Left ventricle myocardium superior (tissue), 1 donor: ENCODE measurements around the gene NPR1. TPM values are rescaled to one million over a fixed set of nuclear protein-coding genes. Genes with fewer than 3 reads are reported as not detected.
"Not testable (repeated sequence)": the region's sequence is repeated elsewhere in the genome, so short reads cannot be mapped to it uniquely, and the experiment has no call there.

Source experiments
- ATAC-seq: fragments of 200-7000 bp; cut with Tn5 transposase; one replicate; pipeline ENCODE4 v1.9.1; 2020; ENCODE audit warnings: mild to moderate bottlenecking, moderate library complexity
- DNase-seq: peaks from one replicate; pipeline ENCODE4 v3.0.0-alpha.2; 2020
- intact Hi-C: fragments of 100-400 bp; cut with micrococcal nuclease; formaldehyde crosslinking; loops from one replicate; pipeline ENCODE4 v1.11.0; 2022
- total RNA-seq: library from RNA; stranded (reverse); fragmentation: NEBNext Ultra II Directional; extraction: Animal tissue kit (Norgen Biotek cat#: 25700); gene quantifications from one replicate; pipeline ENCODE4 v1.2.1, GENCODE V29; 2021
- donor health status: DM: no; HTN: yes; CAD: no; lungs with severe emphysema.

NPR1 gene
- total RNA-seq, 1 donor from 2014 or later = 10.5 TPM

DNA sequence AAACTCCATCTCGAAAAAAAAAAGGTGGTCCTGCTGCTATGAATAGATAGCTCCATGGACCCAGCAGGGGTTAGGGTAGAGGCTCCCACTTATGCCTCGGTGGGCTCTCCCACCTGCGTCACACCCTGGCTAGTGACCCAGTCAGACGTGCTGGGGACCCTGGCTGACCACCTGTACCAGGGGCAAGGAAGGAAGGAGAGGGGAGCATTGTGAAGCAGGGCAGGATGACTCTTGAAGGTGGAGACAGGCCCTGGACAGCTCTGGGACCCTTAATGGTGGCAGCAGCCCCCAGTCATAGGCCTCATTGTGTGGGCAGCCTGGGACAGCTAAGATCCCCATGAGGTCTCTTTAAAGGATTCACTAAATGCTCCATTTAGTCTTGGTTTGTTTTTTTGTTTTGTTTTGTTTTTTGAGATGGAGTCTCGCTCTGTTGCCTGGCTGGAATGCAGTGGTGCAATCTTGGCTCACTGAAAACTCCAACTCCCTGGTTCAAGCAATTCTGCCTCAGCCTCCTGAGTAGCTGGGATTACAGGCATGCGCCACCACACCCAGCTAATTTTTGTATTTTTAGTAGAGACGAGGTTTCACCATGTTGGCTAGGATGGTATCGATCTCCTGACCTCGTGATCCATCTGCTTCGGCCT is 30.4 kb upstream of the NPR1 start:
- ATAC-seq (peak; percentile 8), DNase-seq (no peak)
- intact Hi-C loops = no loop called here

DNA sequence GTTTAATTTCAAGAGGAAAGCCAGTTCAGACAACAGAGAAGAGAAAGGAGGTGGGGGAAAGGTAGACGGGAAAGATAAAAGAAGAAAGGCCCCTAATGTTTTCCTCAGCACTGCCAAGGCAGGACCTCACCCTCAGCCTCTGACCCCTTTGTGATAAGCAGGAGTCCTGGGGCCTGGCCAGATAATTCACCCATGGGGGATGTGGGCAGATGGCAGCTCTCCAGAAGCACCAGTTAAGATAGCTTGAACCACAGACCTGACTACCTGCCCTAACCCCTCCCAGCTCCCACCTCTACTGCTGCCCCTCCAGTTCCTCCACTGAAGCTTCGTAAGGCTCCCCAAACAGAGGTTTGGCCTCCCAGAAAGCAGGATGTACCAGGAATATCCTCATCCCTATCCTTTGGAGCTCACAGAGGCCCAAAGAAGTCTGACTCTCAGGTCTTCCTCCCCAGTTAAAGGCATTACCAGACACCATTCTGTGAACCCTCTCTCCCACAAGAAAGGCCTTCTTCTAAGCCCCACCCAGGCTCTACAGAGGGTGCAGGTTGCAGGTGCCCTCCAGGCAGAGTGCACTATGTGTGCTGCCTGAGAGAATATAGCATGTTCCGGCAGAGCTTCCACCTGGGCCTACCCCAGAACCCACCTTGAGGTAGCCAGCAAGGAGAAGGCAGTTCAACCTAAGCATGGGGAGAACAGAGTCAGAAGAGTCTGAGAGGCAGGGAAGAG is 29.2 kb upstream of the NPR1 start:
- no peak for DNase-seq
- intact Hi-C loops = no loop called here
- peak; percentile 3 for ATAC-seq

DNA sequence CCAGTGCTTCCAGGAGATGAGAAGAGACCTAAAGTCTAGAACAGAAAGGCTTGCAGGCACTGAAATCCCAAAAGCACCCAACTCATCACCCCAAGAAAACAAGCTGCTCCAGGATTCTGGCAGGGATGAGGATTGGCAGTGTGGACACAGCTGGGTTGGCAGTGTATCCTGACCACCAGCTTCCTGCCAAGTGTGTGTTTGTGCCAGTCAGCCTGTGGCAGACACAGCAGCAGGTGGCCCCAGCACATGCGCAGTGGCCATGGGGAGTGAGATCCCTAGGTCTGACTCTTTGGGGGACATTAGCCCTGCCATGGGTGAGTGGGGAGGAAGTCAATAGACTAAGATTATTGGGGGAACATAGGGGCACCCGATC is 28.6 kb upstream of the NPR1 start:
- ATAC-seq (peak; percentile 79), DNase-seq (peak; percentile 82)
- intact Hi-C loops = no loop called here

DNA sequence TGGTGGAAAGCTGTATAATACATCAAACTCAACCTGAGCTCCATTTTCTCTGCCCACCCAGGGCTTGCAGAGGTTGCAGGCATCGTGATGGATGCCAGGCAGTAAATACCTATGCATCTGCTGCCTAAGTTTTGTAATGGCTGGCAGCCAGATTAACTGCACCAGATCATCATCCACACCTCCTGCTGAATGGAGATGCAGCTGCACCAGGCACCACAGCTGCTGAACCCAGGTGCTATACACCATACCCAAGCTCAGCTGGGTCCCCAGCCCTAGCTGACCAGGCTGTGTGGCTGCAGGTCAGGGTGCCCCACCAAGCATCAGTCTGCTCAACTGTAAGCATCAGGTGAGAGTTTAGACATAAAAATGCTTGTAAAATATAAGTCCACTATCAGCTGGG is 26.7 kb upstream of the NPR1 start:
- DNase-seq (no peak), ATAC-seq (no peak)
- intact Hi-C loops = no loop called here

DNA sequence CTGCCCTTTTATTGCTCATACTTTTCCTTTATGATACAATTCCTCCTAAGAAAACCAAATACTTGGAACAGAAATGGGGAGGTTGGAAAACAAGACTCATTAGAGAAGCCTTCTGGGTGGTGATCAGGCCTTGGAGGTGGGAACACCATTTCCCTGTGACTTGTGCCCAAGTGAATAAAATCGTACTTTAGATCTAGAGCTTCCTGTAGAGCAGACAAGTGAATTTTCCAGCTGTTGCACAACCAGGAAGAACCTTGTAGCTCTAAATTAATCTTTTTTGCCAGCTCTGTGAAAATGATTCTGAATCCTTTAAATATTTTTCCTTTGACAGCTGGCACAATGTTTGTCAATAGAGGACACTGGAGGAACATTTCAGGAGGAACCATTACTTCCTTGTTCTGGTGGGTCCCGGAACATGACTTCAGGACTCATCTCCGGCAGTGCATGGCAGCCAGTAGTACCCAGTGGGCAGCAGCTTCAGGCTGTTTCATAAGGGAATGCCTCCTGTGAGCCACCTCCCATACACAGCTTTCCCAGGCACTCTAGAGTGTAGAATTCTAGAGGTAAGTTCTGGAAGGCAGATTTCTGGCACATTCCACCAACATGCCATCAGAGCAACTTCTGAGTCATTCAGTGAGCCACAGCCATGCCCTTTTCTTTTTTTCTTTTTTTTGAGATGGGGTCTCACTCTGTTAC is 25.5 kb upstream of the NPR1 start:
- intact Hi-C loops = no loop called here
- peak; percentile 22 for ATAC-seq
- DNase-seq = no peak

DNA sequence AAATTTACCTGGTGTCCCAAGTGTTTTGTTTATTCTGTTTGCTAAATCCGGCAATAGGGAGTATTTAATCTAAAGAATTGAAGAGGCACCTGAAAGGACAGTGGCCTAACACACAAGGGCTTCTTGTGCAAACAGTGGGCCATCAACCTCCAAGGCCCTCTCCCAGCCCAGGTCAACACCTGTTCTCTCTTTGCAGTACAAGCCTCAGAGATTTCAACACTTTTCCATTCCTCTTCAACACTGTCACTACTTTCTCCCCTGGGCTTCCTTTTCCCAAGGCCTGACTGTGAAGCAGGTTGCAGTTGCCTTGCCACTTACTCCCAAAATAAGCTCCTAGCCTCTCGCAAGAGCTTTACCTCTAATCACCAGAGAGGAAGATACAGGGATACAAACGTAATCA is 23.2 kb upstream of the NPR1 start:
- DNase-seq = no peak
- intact Hi-C loops = no loop called here
- ATAC-seq = no peak

DNA sequence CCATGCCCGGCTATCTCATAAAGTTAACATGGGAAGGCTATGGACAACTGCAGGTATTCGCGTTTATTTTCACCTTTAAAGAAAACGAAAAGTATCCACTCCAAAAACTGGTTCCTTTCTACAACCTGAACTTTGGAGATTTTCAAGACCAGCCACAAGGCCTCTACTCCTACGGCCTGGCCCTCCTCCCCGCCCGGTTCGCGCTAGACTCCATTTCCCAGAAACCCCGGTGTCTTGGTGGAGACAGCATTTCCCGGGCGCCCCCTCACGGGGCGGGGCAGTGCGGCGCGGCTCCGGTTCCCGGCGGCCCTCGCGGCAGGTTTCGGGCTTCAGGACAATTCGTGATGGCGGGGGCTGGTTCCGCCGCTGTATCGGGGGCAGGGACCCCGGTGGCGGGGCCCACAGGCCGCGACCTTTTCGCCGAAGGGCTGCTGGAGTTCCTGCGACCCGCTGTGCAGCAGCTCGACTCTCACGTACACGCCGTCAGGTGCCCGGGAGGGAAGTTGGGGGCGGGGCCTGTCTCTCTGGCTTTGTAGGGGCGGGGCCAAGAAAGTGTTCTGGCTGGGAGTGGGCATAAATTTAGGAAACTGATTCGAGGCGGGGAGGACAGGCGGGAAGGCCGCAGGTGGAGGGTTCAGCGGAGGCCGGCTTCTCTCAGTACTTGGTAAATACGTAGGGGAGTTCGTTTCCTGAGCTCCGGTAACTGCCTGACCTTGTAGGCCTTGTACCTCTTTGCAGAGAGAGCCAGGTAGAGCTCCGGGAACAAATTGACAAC is 19.9 kb upstream of the NPR1 start, which contains the start of gene SNAPIN:
TSS of gene SNAPIN (plus strand) at position 304 of the 775 bp plus-strand sequence. CDS start at position 345, 41 bp downstream.
- ATAC-seq (peak; percentile 98), DNase-seq (peak; percentile 95)
- intact Hi-C loops = no loop called here

DNA sequence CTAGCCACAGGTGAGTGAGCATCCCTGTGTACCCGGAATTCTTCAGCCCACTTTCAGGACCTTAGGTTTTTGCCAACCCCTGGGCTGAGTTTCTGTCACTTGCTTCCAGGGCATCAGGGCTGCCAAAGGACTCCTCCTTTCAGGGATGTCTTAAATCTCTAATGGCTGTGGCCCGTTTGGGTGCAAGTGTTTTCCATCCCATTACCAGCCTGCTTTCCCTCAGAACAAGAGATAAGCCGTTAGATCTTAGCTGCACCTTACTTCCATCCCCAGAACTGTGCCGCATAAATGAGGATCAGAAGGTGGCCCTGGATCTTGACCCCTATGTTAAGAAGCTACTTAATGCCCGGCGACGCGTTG is 19.3 kb upstream of the NPR1 start:
- no peak for ATAC-seq
- intact Hi-C loops = no loop called here
- DNase-seq = no peak

DNA sequence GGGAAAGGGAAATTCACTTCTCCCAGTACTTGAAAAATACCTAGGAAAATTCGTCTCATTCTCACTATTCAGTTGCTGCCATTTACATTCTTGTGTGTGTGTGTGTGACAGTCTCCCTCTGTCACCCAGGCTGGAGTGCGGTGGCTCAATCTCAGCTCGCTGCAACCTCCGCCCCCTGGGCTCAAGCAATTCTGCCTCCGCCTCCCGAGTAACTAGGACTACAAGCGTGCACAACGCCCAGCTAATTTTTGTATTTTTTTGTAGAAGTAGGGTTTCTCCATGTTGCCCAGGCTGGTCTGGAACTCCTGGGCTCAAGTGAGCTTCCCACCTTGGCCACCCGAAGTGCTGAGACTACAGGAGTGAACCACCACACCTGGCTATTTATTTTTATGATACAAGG is 18.8 kb upstream of the NPR1 start:
- ATAC-seq (no peak), DNase-seq (no peak)
- intact Hi-C loops = no loop called here

DNA sequence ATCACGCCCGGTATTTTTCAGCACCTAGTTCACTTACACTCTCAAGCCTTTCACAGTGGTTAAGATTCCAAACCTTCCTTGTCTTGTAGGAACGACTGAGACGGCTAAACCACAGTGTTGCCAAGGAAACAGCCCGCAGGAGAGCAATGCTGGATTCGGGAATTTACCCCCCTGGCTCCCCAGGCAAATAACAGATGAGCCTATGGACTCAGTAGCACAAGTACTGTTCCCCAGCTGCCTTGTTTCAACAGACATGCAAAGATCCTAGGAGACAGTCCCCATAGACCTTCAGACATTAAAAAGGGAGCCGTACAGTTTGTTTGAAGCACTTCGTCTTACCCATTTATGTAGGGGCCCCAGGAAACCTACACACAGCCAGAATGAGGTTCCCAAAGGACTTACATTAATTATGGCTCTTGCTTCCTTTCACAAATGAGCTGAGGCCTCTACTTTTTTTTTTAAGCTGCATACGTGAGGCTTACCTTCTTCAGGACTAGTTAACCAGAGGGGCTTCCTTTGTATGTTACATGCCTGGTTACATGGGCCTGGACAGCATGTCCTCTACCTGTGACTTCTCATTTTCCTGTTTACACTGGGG is 17.3 kb upstream of the NPR1 start:
- no peak for ATAC-seq
- DNase-seq = no peak
- intact Hi-C loops = no loop called here

DNA sequence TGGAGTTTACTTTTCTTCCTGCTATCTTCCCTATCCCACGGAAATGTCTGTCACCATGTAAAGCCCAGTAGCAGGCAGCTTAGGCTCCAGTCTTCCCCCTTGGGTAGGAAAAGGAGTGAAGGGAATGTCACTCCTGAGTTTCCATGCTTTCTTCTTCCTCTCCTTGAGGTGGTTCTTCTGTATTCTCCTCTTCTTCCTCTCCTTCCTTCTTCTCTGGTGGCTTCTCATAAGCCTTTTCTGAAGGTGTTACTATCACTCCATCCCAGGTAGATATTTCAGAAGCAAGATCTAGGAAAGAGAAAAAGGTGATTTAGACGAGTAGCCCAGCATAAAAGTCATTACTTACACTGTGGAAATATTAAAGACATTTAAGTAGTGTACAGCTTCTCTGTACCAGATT is 16.2 kb upstream of the NPR1 start:
- no peak for ATAC-seq
- intact Hi-C loops = no loop called here
- no peak for DNase-seq

DNA sequence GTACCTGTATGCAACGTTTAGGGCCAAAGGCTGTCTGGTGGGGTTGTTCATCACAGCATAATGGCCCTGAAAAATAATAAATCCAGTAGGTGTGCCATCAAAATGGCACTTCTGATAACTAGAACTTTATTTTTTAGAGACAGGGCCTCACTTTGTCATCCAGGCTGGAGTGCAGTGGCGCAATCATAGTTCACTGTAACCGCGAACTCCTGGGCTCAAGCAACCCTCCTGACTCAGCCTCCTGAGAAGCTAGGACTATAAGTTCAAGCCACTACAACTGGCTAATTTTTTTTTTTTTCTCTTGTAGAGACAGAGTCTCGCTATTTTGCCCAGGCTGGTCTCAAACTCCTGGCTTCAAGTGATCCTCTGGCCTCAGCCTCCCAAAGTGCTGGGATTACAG is 15.3 kb upstream of the NPR1 start:
- no peak for DNase-seq
- ATAC-seq = no peak
- intact Hi-C loops = no loop called here

DNA sequence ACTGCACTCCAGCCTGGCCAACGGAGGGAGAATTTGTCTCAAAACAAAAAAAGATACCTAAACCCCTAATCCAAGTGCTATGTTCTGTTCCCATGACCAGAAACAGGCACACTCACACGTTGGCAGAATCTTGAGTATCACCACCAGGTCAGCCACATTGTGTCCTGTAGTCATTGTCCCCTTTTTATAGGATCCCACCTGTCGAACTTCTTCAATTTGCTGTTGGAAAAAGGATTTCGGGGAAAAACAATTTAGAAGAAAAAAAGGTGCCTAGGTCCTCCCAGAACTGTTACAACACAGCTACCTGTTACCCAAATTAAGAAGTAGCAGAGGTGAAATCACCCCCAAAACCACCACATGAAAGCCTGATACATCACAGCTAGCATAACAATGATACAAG is 11.0 kb upstream of the NPR1 start:
- intact Hi-C loops = no loop called here
- DNase-seq (no peak), ATAC-seq (no peak)

DNA sequence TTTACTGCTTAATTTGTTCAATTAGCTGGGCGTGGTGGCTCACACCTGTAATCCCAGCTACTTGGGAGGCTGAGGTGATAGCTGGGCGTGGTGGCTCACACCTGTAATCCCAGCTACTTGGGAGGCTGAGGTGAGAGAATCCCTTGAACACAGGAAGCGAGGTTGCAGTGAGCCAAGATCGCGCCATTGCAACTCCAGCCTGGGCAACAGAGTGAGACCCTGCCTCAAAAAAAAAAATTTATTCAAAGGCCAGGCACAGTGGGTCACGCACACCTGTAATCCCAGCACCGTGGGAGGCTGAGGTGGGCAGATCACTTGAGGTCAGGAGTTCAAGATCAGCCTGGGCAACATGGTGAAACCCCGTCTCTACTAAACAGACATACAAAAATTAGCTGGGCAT is 9.8 kb upstream of the NPR1 start:
- intact Hi-C loops, DNase-seq, ATAC-seq: not testable (repeated sequence)

DNA sequence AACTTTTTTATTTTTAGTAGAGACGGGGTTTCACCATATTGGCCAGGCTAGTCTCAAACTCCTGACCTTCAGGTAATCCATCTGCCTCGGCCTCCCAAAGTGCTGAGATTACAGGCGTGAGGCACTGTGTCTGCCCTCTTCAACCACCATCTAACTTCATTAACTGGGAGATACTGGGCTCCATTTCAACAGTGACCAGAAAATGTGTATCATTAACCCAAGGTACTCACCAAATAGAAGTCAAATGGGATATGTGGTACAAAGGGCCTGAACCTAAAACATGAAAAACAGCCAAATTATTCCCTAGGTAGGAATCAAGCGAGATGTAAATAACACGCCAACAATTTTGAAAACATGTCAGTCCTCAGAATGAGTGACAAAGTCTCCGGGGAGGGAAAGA is 8.9 kb upstream of the NPR1 start:
- ATAC-seq = no peak
- intact Hi-C loops = no loop called here
- no peak for DNase-seq

DNA sequence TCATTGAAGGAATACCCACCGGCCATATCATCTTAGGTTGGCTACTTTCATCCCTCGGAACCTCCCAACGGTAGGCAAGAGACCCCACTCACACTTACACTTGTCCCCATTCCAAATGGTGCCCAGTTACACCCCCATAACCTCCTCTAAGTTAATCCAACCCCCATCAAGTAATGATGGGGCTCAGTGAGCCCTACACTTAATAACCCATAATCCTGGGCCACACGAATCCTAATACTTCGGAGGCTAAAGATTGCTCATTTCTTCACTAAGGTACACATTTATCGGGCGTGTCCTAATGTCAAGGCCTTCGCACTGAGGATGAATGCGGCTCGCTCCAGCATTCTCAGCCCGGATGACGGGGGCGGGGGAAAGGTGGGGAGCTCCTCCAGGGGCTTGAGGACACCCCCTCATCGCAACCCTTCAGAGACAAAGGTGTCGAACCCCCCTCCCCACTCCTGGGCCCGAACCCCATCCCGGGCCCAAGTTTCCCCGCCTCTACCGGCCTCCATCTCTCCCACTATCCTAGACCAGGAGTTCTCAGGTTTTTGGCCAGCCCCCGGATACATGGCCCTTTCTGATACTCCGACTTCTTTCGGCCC is 8.1 kb upstream of the NPR1 start:
- ATAC-seq (peak; percentile 18), DNase-seq (peak; percentile 37)
- intact Hi-C loops = no loop called here

DNA sequence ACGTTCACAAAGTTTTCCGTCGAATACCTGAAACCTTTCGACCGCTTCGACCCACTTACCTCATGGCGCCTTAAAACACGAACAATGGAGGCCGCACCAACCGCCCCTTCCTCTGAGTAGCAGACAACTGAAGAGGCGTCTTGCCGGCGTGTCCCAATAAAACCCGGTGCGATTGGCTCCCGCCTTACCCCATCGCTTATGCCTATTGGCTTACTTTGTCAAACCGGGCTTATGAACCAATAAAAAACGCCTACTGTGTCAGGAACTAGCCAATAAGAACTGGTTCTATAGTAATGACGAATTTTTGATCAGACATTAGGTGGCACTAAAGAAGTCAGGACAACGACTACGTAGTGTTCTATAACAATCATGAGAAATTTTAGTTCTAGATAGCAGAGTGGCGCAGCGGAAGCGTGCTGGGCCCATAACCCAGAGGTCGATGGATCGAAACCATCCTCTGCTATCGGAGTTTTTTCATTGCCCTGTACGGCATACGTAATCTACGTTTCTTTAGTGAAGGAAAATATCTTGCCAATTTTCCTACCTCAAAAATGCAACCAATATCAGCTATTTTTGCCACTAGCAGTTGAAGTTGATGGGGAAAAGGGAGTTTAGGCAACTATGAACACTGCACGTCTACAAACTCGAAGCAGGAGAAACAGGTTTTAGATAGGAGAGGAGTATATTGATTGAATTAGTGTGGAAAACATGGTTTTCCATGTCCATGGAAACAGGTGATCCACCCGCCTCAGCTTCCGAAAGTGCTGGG is 7.4 kb upstream of the NPR1 start, which contains the start of gene ILF2:
TSS of gene ILF2 (minus strand) at position 135 of the 769 bp plus-strand sequence. CDS start at position 64, 71 bp downstream.
- ATAC-seq = peak; percentile 96
- peak; percentile 97 for DNase-seq
- intact Hi-C loops = no loop called here
